T-cell (primary cell): ENCODE results near the gene PDXDC1. TPM values are rescaled to one million over a fixed set of nuclear protein-coding genes. Genes with fewer than 3 reads are reported as not detected.
"Not testable (repeated sequence)": the region's sequence is repeated elsewhere in the genome, so short reads cannot be mapped to it uniquely, and the experiment has no call there.

ENCODE experiments used
- ATAC-seq, 4 experiments: fragments of 200-7000 bp in 3 of 4; fragments of 150-1000 bp in 1 of 4; cut with Tn5 transposase; replicated peaks in 1 of 4; 1 replicate in 3 of 4; 2 replicates in 1 of 4; pipeline ENCODE4 v1.10.0; 2021; ENCODE audit warnings: moderate library complexity in 3 of 4, mild to moderate bottlenecking in 2 of 4, moderate number of reproducible peaks in 1 of 4
- CTCF ChIA-PET, 2 donors: fragments of 300-600 bp; sonication (Branson Sonifier 250); formaldehyde crosslinking; loops; one replicate each; lab custom pipeline; 2022; ENCODE audit warnings: antibody characterized with exemption in 2 of 2; lab: Charles Lee
- POLR2A ChIA-PET, 2 donors: fragments of 300-600 bp; sonication (Branson Sonifier 250); formaldehyde crosslinking; loops; one replicate each; lab custom pipeline; 2022; ENCODE audit warnings: antibody characterized with exemption in 2 of 2; lab: Charles Lee
- DNase-seq, 35 experiments: peaks; one replicate each; pipeline versions ENCODE4 v3.0.0 to v3.0.0-alpha.2; 2013 to 2023
- H3K27ac ChIP-seq: one replicate; pipeline ENCODE4 v1.5.1; 2013; ENCODE audit warnings: low read length
- H3K27me3 ChIP-seq, 2 experiments: replicated peaks in 1 of 2; 1 replicate in 1 of 2; 2 replicates in 1 of 2; pipeline versions ENCODE4 v1.6.1 to v1.7.0; 2013; ENCODE audit warnings: low read length in 1 of 2, mixed read lengths in 1 of 2; ENCODE audit not compliant: control insufficient read depth in 2 of 2, insufficient read depth in 2 of 2; ENCODE audit errors: extremely low read depth in 1 of 2
- H3K36me3 ChIP-seq, 2 donors: 1 replicate in 1 of 2; 2 replicates in 1 of 2; pipeline versions ENCODE4 v1.6.1 to v1.7.0; 2013; ENCODE audit warnings: low read length in 1 of 2; ENCODE audit not compliant: control insufficient read depth in 2 of 2, insufficient read depth in 1 of 2; ENCODE audit errors: extremely low read depth in 1 of 2
- H3K4me1 ChIP-seq, 2 experiments: 1 replicate in 1 of 2; 2 replicates in 1 of 2; pipeline versions ENCODE4 v1.6.1 to v1.7.0; 2013; ENCODE audit warnings: low read length in 2 of 2, mixed read lengths in 1 of 2; ENCODE audit not compliant: insufficient read depth in 2 of 2, control insufficient read depth in 1 of 2; ENCODE audit errors: extremely low read depth in 1 of 2
- H3K4me3 ChIP-seq, 2 donors: 1 replicate in 1 of 2; 2 replicates in 1 of 2; pipeline versions ENCODE4 v1.5.1 to v1.7.0; 2013; ENCODE audit warnings: mild to moderate bottlenecking in 2 of 2, low read length in 1 of 2, moderate library complexity in 1 of 2; ENCODE audit not compliant: control insufficient read depth in 1 of 2; ENCODE audit errors: extremely low read depth in 1 of 2
- H3K9me3 ChIP-seq: 2 replicates; pipeline ENCODE4 v1.7.0; 2013
- H3K27ac Mint-ChIP-seq, 2 donors: one replicate each; pipeline ENCODE4 v1.8.0; 2020 to 2021; ENCODE audit warnings: mild to moderate bottlenecking in 2 of 2, mixed read lengths in 2 of 2
- H3K27me3 Mint-ChIP-seq, 2 donors: one replicate each; pipeline ENCODE4 v1.8.0; 2021 to 2022; ENCODE audit warnings: mixed read lengths in 2 of 2
- H3K36me3 Mint-ChIP-seq: one replicate; pipeline ENCODE4 v1.8.0; 2021; ENCODE audit warnings: mixed read lengths
- H3K4me1 Mint-ChIP-seq, 3 donors: one replicate each; pipeline ENCODE4 v1.8.0; 2020 to 2022; ENCODE audit warnings: mixed read lengths in 3 of 3, mild to moderate bottlenecking in 1 of 3
- H3K4me3 Mint-ChIP-seq, 3 donors: one replicate each; pipeline ENCODE4 v1.8.0; 2020 to 2022; ENCODE audit warnings: mild to moderate bottlenecking in 3 of 3, mixed read lengths in 3 of 3, moderate library complexity in 3 of 3
- H3K9me3 Mint-ChIP-seq, 3 donors: one replicate each; pipeline ENCODE4 v1.8.0; 2020 to 2022; ENCODE audit warnings: mixed read lengths in 3 of 3
- WGBS: methylation state at CpG from one replicate; pipeline ENCODE4 v1.1.5; 2013; ENCODE audit warnings: missing lambda C conversion rate; ENCODE audit not compliant: insufficient coverage; 5-methylcytosine and 5-hydroxymethylcytosine counted together
- total RNA-seq, 35 experiments: library from RNA in 6 of 35; stranded (reverse) in 6 of 35; fragments of 120-200 nt in 1 of 35; gene quantifications; one replicate each; pipeline versions ENCODE4 v1.2.1 to v1.2.4 and lab custom pipeline; 2013 to 2026

The PDXDC1 gene
- total RNA-seq, 5 donors from 2014 or later (not counting 1 experiment from before 2014, with no cell fraction given): 63.3 to 84.7 (median 72.4) TPM

- no CpG with 5 or more reads among the region's 3 CpGs for WGBS
- H3K27ac ChIP-seq, H3K9me3 Mint-ChIP-seq, POLR2A ChIA-PET, H3K4me3 Mint-ChIP-seq, H3K4me1 ChIP-seq, H3K36me3 ChIP-seq, H3K27me3 ChIP-seq, DNase-seq, H3K4me3 ChIP-seq, H3K9me3 ChIP-seq, CTCF ChIA-PET, ATAC-seq, H3K27me3 Mint-ChIP-seq, H3K27ac Mint-ChIP-seq: not testable (repeated sequence)
- Mint-ChIP-seq H3K36me3 (peaks cover 16% of the 10 kb centered on the region), H3K4me1 (peaks cover 37 to 53% (median 47%) of the 10 kb centered on the region in 3 donors)
Measured at GRCh38 chr16:14981234-14981633, 6.4 kb downstream of the PDXDC1 start.

- H3K27me3 ChIP-seq, DNase-seq, POLR2A ChIA-PET, H3K27ac Mint-ChIP-seq, H3K9me3 ChIP-seq, H3K36me3 ChIP-seq, H3K27me3 Mint-ChIP-seq, H3K27ac ChIP-seq, H3K4me3 Mint-ChIP-seq, H3K9me3 Mint-ChIP-seq, H3K4me3 ChIP-seq, ATAC-seq, H3K4me1 ChIP-seq: not testable (repeated sequence)
- Mint-ChIP-seq H3K4me1 (peaks cover 34 to 49% (median 42%) of the 10 kb centered on the region in 3 donors), H3K36me3 (peaks cover 25% of the 10 kb centered on the region)
- CTCF ChIA-PET: interaction anchor here in 1 of 2 donors (0.6 kb wide), 1 partner anchor 31 kb away, joined by 4 read pairs; no protein-coding TSS in a partner anchor
- no CpG with 5 or more reads among the region's 2 CpGs for WGBS
Measured at GRCh38 chr16:14982521-14982920, 7.7 kb downstream of the PDXDC1 start.

GRCh38 chr16:14988092-14988491 is 13.3 kb downstream of the PDXDC1 start:
- H3K27ac Mint-ChIP-seq: peak overlapping the region in 1 of 2 donors; percentile 22
- not testable (repeated sequence) for ATAC-seq

GRCh38 chr16:14988661-14989191 is 13.9 kb downstream of the PDXDC1 start:
- H3K9me3 Mint-ChIP-seq, CTCF ChIA-PET, H3K27ac ChIP-seq, H3K27ac Mint-ChIP-seq, H3K4me1 ChIP-seq, DNase-seq, H3K27me3 Mint-ChIP-seq, POLR2A ChIA-PET, H3K27me3 ChIP-seq, H3K4me3 ChIP-seq, H3K9me3 ChIP-seq: not testable (repeated sequence)
- WGBS: 92% methylated on average over 23 of the region's 25 CpGs
- peaks cover 0 to 13% of the 10 kb centered on the region in 2 donors for H3K36me3 ChIP-seq
- peak overlapping the region in 2 of 3 donors; percentile 54 to 66 for H3K4me3 Mint-ChIP-seq
- peaks cover 57% of the 10 kb centered on the region for H3K36me3 Mint-ChIP-seq
- H3K4me1 Mint-ChIP-seq: peaks cover 34 to 35% (median 35%) of the 10 kb centered on the region in 3 donors
- peak in 3 of 4 experiments; percentile 30 to 45 (median 35) for ATAC-seq

More at GRCh38 chr16:14988092-14988491, 13.3 kb downstream of the PDXDC1 start:
- peaks cover 0 to 13% of the 10 kb centered on the region in 2 donors for H3K36me3 ChIP-seq
- DNase-seq, H3K9me3 Mint-ChIP-seq, H3K4me1 ChIP-seq, H3K9me3 ChIP-seq, POLR2A ChIA-PET, H3K4me3 ChIP-seq, H3K27ac ChIP-seq, H3K27me3 Mint-ChIP-seq, H3K27me3 ChIP-seq: not testable (repeated sequence)
- CTCF ChIA-PET: interaction anchor here in 1 of 2 donors (0.6 kb wide), 1 partner anchor 74 kb away, joined by 4 read pairs; no protein-coding TSS in a partner anchor
- peaks cover 53% of the 10 kb centered on the region for H3K36me3 Mint-ChIP-seq
- peaks cover 31 to 35% (median 33%) of the 10 kb centered on the region in 3 donors for H3K4me1 Mint-ChIP-seq
- peak overlapping the region in 1 of 3 donors; percentile 66 for H3K4me3 Mint-ChIP-seq
- WGBS: 86% methylated on average over 1 of the region's 8 CpGs

- WGBS: 77% methylated on average over 53 of the region's 98 CpGs
- peak in 3 of 4 experiments; percentile 27 to 38 (median 30) for ATAC-seq
- Mint-ChIP-seq H3K36me3 (peaks cover 51% of the 10 kb centered on the region), H3K4me1 (peaks cover 38 to 42% (median 42%) of the 10 kb centered on the region in 3 donors), H3K4me3 (peak overlapping the region in 1 of 3 donors; percentile 66)
- H3K27me3 ChIP-seq, DNase-seq, H3K27me3 Mint-ChIP-seq, POLR2A ChIA-PET, H3K27ac ChIP-seq, H3K9me3 Mint-ChIP-seq, CTCF ChIA-PET, H3K4me3 ChIP-seq, H3K9me3 ChIP-seq, H3K4me1 ChIP-seq, H3K27ac Mint-ChIP-seq: not testable (repeated sequence)
- peaks cover 0 to 12% of the 10 kb centered on the region in 2 donors for H3K36me3 ChIP-seq
Measured at GRCh38 chr16:14989291-14990281, 14.8 kb downstream of the PDXDC1 start.
